Measurements from ENCODE around the gene CST3. TPM values are rescaled to one million over a fixed set of nuclear protein-coding genes. Genes with fewer than 3 reads are reported as not detected.

The CST3 gene
- total and polyA plus RNA-seq, 2 of the 8 experiments (the other 6 are each of a cell fraction or from before 2014, with no cell fraction given): 53.2 to 184 TPM

- POLR2A ChIA-PET (ENCODE audit: partially characterized antibody): interaction anchor here (1.5 kb wide), 1 partner anchor 23 kb away, joined by 4 read pairs; no protein-coding TSS in a partner anchor
- no peak overlapping the region for H3K9ac ChIP-seq (replicated peaks in 1 of 4; ENCODE audit: extremely low read depth in 1 of 4, low read depth in 3 of 4, low read length in 3 of 4)
- H3K56ac ChIP-seq (replicated peaks; ENCODE audit: insufficient read length, low read depth, low read length): no peak overlapping the region
- CTCF ChIA-PET (ENCODE audit: partially characterized antibody): interaction anchor here (0.6 to 18.5 kb wide), 22 partner anchors 8 to 304 kb away, joined by 3 to 328 read pairs (median 4); partner anchors contain the start of genes CST11, CSTL1 and NAPB
- H3K23me2 ChIP-seq (ENCODE audit: low read depth, low read length): no peaks in the 10 kb centered on the region
- no peak overlapping the region for H3K4ac ChIP-seq (replicated peaks; ENCODE audit: insufficient read length, low read depth, low read length)
- no peak overlapping the region for H2BK120ac ChIP-seq (replicated peaks; ENCODE audit: low read depth, low read length)
- no peak overlapping the region for H3K4me2 ChIP-seq (ENCODE audit: insufficient read depth in 1 of 2, low read depth in 2 of 2, low read length in 2 of 2)
- no peak overlapping the region for H3K27ac ChIP-seq (ENCODE audit: low read depth, low read length)
- H3K27me3 ChIP-seq (replicated peaks in 1 of 4; ENCODE audit: control insufficient read depth in 3 of 4, extremely low read depth in 1 of 4, insufficient read depth in 3 of 4, low read length in 3 of 4): no peaks in the 10 kb centered on the region; a peak in 1 of 7 replicates
- no peak overlapping the region for H3K4me3 ChIP-seq (ENCODE audit: extremely low read depth in 1 of 4, insufficient read depth in 2 of 4, low read depth in 3 of 4, low read length in 4 of 4)
- H2BK15ac ChIP-seq (ENCODE audit: low read length): peak overlapping the region; percentile 100; the same call in 1 of the 2 replicates
- no peak overlapping the region for H4K5ac ChIP-seq (ENCODE audit: insufficient read length, low read depth, low read length)
- H4K20me1 ChIP-seq (replicated peaks in 1 of 2; ENCODE audit: control insufficient read depth in 1 of 2, insufficient read depth in 2 of 2, low read length in 2 of 2): no peaks in the 10 kb centered on the region
- no peak overlapping the region for H2AK5ac ChIP-seq (ENCODE audit: low read depth, low read length)
- no peak overlapping the region for H3K23ac ChIP-seq (ENCODE audit: insufficient read length)
- FAIRE-seq (no peak), DNase-seq (ENCODE audit: low read depth in 1 of 2, low spot score in 2 of 2) (peak in 1 of 2 experiments; percentile 39)
- H3K14ac ChIP-seq (ENCODE audit: insufficient read length): no peak overlapping the region
- 95% methylated on average over 14 of the region's 14 CpGs; no CpG with 5 or more reads in 1 of the 2 experiments for WGBS, 2 experiments (ENCODE audit: extremely low coverage in 1 of 2, insufficient coverage in 1 of 2, insufficient read length in 1 of 2, insufficient replicate concordance in 2 of 2, low coverage in 1 of 2, low lambda C conversion rate in 2 of 2, missing lambda C conversion rate in 1 of 2)
- H4K91ac ChIP-seq (replicated peaks; ENCODE audit: insufficient read length, low read length): no peak overlapping the region
- peaks cover 0 to 7% (median 2%) of the 10 kb centered on the region in 4 experiments; a peak in 3 of 7 replicates for H3K4me1 ChIP-seq (replicated peaks in 1 of 4; ENCODE audit: control insufficient read depth in 3 of 4, insufficient read depth in 4 of 4, low read length in 3 of 4)
- no peaks in the 10 kb centered on the region for H3K79me1 ChIP-seq (ENCODE audit: low read depth, low read length)
- peak overlapping the region; percentile 80 for H2BK20ac ChIP-seq (ENCODE audit: low read length)
- peak overlapping the region; percentile 88; the same call in 1 of the 2 replicates for H2BK12ac ChIP-seq (ENCODE audit: low read depth, low read length)
- H3K36me3 ChIP-seq (ENCODE audit: control insufficient read depth in 2 of 4, insufficient read depth in 4 of 4, low read length in 3 of 4): no peaks in the 10 kb centered on the region
- no peak overlapping the region for H4K8ac ChIP-seq (ENCODE audit: extremely low read depth, insufficient read depth, low read length)
- H2BK5ac ChIP-seq (ENCODE audit: low read depth, low read length): no peak overlapping the region
- no peaks in the 10 kb centered on the region for H3K79me2 ChIP-seq (ENCODE audit: control insufficient read depth in 1 of 2, insufficient read depth in 2 of 2, low read length in 2 of 2)
- H3K18ac ChIP-seq (ENCODE audit: extremely low read depth, low read length): no peak overlapping the region
- H3K9me3 ChIP-seq (ENCODE audit: insufficient read depth in 2 of 2, low read depth in 1 of 2, low read length in 1 of 2): no peaks in the 10 kb centered on the region
- no peak overlapping the region for H2AFZ ChIP-seq (ENCODE audit: low read length)
- TF ChIP-seq EGR1 (IDR thresholded peaks at IDR 0.05; ENCODE audit: borderline replicate concordance, low read depth, low read length): no peak
- TF ChIP-seq CTCF (IDR thresholded peaks at IDR 0.05; ENCODE audit: control extremely low read depth in 1 of 3, insufficient read depth in 1 of 3, low read depth in 1 of 3, low read length in 3 of 3): no peak
- no peak for TF ChIP-seq POLR2A (IDR thresholded peaks at IDR 0.05; ENCODE audit: control extremely low read depth in 1 of 2, low read depth in 2 of 2, low read length in 2 of 2)
- TF ChIP-seq TCF12 (IDR thresholded peaks at IDR 0.05; ENCODE audit: low read depth, low read length): no peak
- TF ChIP-seq SIX5 (IDR thresholded peaks at IDR 0.05; ENCODE audit: low read depth, low read length): no peak
- TF ChIP-seq BRCA1 (IDR thresholded peaks at IDR 0.05; ENCODE audit: low read depth, low read length): no peak
- no peak for TF ChIP-seq KDM1A (IDR thresholded peaks at IDR 0.05; ENCODE audit: borderline replicate concordance, low read length)
- no peak for TF ChIP-seq RNF2 (IDR thresholded peaks at IDR 0.05; ENCODE audit: borderline replicate concordance, low read depth, low read length, missing control alignments, poor library complexity, severe bottlenecking)
- TF ChIP-seq ZNF274 (IDR thresholded peaks at IDR 0.05; ENCODE audit: borderline replicate concordance, extremely low read depth, low read length): no peak
- TF ChIP-seq CHD2 (IDR thresholded peaks at IDR 0.05; ENCODE audit: low read length): no peak
Observed at GRCh38 chr20:23607497-23608245, 30.1 kb downstream of the CST3 start.

Data from H1 (cell line).